Measurements from ENCODE around the gene ZNF629.

Gene ZNF629

DNA sequence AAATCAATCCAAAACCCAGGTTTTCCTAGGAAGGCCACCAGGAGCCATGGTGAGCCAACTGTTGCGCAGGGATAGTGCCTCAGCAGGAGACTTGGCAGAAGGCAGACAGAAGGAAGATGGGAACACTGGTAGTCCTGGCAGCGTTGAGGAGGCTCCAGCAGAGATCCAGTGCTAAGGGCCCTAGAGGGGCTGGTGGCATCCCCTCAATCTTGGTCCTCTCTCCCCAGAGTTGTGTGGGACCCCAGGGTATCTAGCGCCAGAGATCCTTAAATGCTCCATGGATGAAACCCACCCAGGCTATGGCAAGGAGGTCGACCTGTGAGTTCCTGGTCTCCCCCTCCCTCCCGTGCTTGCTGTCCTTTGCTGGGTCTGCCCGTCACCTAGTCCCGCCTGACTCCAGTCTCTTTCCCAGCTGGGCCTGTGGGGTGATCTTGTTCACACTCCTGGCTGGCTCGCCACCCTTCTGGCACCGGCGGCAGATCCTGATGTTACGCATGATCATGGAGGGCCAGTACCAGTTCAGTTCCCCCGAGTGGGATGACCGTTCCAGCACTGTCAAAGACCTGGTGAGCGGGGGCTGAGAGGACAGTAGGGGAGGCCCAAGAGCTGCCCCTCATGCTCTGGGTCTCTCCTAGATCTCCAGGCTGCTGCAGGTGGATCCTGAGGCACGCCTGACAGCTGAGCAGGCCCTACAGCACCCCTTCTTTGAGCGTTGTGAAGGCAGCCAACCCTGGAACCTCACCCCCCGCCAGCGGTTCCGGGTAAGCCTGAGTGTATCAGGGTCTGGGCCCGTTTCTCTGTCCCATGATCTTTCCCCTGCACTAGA, 30.8 kb downstream of the ZNF629 start:
- Histone ChIP-seq H3K27ac (no peak overlapping the region), H3K4me3 (no peak overlapping the region)

- H3K4me3 ChIP-seq: no peak overlapping the region
- H3K27ac ChIP-seq: no peak overlapping the region
Observed at GRCh38 chr16:30753596-30753995, 33.4 kb downstream of the ZNF629 start.

- no peak overlapping the region for H3K4me3 ChIP-seq
Observed at GRCh38 chr16:30750876-30751465, 36.0 kb downstream of the ZNF629 start.

DNA sequence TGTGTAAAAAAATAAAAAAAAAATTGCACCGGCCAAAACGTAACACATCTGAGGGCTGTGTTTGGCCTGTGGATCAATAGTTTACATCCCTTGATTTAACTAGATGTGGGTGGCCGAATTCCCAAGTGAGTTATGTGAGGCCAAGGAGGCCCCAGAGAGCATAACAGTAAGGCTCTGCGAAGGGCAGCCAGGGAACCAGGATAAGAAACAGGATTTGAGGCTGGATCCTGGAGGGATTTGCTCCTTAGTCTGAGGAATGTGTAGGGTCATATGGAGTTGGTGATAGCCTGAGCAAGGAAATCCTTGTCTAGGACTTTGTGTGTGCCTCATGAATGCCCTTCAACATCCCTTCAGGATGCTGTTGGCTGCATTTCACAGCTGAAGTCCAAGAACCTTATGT, 36.8 kb downstream of the ZNF629 start:
- no peak overlapping the region for H3K27ac ChIP-seq
- no peak overlapping the region for H3K4me3 ChIP-seq

More at GRCh38 chr16:30750876-30751465, 36.0 kb downstream of the ZNF629 start:
- H3K27ac ChIP-seq: no peak overlapping the region

GRCh38 chr16:30748634-30749445, 38.2 kb downstream of the ZNF629 start:
- peak overlapping the region in 20 of 21 experiments; percentile 58 to 94 (median 84) for H3K27ac ChIP-seq
- peak overlapping the region; percentile 56 to 96 (median 90) for H3K4me3 ChIP-seq

GRCh38 chr16:30747799-30748633, 39.0 kb downstream of the ZNF629 start, which contains the start of gene PHKG2:
TSS of gene PHKG2 (plus strand) at chr16:30748425. CDS start at chr16:30748821, 396 bp downstream.
- peak within 1 kb of the TSS in 20 of 21 experiments; percentile 58 to 94 (median 84) for H3K27ac ChIP-seq
- H3K4me3 ChIP-seq: peak within 1 kb of the TSS; percentile 56 to 96 (median 90)

GRCh38 chr16:30747331-30747730, 39.7 kb downstream of the ZNF629 start:
- peak overlapping the region in 6 of 7 experiments; percentile 56 to 92 (median 82) for H3K4me3 ChIP-seq
- H3K27ac ChIP-seq: peak overlapping the region in 20 of 21 experiments; percentile 53 to 91 (median 82)

GRCh38 chr16:30746638-30747175, 40.3 kb downstream of the ZNF629 start:
- no peak overlapping the region for H3K4me3 ChIP-seq
- H3K27ac ChIP-seq: peak overlapping the region in 2 of 21 experiments; percentile 80 to 85

DNA sequence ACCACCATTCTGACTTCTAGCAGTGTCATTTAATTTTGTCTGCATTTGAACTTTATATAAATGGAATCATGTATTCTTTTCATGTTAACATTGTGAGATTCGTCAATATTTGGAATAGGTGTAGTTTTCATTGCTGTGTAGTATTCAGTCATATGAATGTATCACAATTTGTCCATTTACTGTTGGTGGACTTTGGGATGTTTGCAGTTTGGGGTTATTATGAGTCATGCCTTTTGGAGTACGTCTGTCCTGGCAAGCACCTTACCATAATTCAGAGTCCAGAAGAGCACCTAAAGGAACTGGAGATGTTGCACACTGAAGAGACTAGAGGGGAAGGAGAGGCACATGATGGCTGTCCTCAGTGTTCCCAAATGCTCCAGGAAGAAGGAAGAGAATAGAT, 41.9 kb downstream of the ZNF629 start:
- H3K4me3 ChIP-seq: no peak overlapping the region
- no peak overlapping the region for H3K27ac ChIP-seq

DNA sequence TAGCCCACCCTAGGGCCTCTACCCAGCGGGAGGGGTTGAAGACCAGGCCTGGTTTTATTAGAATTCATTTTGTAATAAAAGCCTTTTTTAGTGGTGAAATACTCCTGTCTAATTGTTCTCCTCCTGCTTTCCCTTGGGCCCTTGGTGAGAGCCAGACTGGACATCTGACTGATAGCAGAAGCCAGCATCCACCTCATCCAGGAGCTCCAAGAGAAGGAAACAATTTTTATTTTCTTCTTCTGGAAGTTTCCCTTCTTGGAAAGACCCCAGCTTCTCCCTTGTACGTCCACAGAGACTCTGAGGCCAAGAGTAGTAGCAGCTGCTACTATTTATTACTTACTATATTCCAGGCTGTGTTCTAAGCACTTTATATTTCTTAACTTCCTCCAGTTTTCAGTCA, 42.8 kb downstream of the ZNF629 start:
- Histone ChIP-seq H3K27ac (peak overlapping the region in 3 of 21 experiments; percentile 16 to 57 (median 17)), H3K4me3 (no peak overlapping the region)

DNA sequence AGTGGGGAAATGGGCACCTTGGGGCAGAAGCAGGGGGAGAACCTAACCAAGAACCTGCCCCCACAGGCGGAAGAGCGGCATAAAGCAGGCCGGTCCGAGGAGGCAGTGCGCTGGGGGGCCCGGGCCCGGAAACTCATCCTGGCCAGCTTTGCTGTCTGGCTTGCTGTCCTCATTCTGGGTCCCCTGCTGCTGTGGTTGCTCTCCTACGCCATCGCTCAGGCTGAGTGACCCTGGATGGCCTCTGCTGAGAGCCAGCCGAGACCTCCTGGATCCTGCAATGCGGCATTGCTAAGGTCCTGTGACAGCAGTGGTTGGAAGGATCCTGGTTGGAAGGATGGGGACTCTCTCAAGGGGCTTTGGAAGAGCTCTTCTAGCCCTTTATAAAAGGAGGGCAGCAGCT, 43.3 kb downstream of the ZNF629 start:
- H3K4me3 ChIP-seq: no peak overlapping the region

DNA sequence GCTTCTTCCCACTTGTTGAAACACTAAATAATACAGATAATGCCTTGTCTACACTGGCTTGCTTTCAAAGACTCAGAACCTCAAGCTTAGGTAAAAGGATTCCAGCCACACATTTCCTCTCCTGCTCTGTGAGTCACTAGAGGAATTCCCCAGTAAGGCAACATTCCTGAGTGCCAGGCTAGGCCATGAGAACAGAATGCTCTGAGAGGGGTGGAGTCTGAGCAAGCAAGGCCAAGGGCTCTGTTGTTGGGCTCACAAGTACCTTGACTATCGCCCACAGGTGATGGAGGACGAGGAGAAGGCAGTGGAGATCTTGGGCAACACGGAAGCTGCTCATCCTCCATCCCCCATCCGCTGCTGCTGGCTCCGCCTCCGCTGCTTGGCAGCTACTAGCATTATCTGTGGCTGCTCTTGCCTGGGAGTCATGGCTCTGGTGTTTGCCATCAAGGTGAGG, 45.5 kb downstream of the ZNF629 start:
- Histone ChIP-seq H3K27ac (peak overlapping the region in 19 of 21 experiments; percentile 1 to 85 (median 71)), H3K4me3 (peak overlapping the region; percentile 7 to 32 (median 15))

More for the DNA sequence above, 43.3 kb downstream of the ZNF629 start:
- H3K27ac ChIP-seq: peak overlapping the region in 3 of 21 experiments; percentile 16 to 57 (median 17)

GRCh38 chr16:30740364-30741251, 46.4 kb downstream of the ZNF629 start:
- Histone ChIP-seq H3K27ac (peak overlapping the region in 20 of 21 experiments; percentile 46 to 85 (median 75)), H3K4me3 (peak overlapping the region; percentile 7 to 32 (median 15))

DNA sequence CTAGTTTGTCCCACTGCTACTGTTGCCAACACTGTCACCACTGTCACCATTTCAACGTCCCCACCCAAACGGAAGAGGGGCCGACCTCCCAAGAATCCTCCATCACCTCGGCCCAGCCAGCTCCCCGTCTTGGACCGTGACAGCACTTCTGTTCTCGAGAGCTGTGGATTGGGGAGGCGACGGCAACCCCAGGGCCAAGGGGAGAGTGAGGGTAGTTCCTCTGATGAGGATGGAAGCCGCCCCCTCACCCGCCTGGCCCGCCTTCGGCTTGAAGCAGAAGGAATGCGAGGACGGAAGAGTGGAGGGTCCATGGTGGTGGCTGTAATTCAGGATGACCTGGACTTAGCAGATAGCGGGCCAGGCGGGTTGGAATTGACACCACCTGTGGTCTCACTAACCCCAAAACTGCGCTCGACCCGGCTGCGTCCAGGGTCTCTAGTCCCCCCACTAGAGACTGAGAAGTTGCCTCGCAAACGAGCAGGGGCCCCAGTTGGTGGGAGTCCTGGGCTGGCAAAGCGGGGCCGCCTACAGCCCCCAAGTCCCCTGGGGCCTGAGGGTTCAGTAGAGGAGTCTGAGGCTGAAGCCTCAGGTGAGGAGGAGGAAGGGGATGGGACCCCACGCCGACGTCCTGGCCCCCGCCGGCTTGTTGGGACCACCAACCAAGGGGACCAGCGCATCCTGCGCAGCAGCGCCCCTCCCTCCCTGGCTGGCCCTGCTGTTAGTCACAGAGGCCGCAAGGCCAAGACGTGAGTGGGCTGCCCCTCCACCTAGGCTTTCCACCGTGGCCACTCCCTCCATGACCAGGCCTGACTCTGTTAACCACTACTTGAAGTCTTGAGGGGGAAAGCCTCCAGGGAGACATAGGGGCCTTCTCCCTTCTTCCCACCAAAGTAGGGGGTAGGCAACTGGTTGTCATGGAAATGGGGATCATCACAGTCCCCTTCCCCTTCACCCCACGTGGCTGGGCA, 47.7 kb downstream of the ZNF629 start:
- Histone ChIP-seq H3K27ac (peak overlapping the region in 17 of 21 experiments; percentile 2 to 85 (median 74)), H3K4me3 (no peak overlapping the region)

GRCh38 chr16:30737794-30738648, 49.0 kb downstream of the ZNF629 start:
- Histone ChIP-seq H3K27ac (peak overlapping the region in 2 of 21 experiments; percentile 31 to 74), H3K4me3 (no peak overlapping the region)
